HG03039 (cell line): ENCODE data around the gene RNF113B.

ENCODE experiments used
- ATAC-seq: cut with Tn5 transposase; IDR thresholded peaks from one replicate; pipeline ENCODE4 v1.9.1; 2021; ENCODE audit warnings: mild to moderate bottlenecking, moderate library complexity; ENCODE audit not compliant: unreplicated experiment

Gene RNF113B

DNA sequence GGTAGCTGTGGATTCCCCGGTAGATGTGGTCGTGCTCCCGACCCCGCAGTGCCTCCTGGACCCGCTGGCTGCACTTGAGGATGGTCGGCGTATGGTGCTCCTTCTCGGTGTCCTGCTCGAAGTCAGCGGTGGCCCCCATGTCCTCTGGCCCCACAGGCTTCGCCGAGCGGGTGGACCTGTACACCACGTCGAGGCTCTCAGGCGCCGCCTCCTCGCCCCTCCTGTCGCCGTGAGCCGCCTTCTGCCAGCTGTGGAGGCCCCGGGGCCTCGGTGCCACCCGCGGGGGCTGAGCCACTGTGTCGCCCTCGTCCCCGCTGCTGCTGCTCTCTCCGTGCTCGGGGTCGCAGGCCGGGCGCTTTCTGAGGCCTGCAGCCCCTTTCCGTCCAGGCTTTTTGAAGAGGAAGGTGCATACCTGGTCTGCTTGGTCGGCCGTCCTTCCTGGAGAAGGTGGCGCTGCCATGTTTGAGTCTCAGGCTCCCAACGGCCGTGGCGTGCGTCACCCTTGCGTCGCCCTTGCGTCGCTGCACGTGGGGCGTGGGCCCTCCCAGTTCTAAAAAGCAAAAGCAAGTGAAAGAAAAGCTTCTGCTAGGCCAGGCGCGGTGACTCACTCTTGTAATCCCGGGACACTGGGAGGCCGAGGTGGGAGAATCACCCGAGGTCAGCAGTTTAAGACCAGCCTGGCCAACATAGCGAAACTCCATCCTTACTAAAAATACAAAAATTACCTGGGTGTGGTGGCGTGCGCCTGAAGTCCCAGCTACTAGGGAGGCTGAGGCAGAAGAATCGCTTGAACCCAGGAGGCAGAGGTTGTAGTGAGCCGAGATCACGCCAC lies at the start of gene RNF113B:
Gene RNF113B (minus strand): TSS at position 493 of the 832 bp plus-strand sequence. CDS start 33 bp downstream, at position 460.
- no peak for ATAC-seq

DNA sequence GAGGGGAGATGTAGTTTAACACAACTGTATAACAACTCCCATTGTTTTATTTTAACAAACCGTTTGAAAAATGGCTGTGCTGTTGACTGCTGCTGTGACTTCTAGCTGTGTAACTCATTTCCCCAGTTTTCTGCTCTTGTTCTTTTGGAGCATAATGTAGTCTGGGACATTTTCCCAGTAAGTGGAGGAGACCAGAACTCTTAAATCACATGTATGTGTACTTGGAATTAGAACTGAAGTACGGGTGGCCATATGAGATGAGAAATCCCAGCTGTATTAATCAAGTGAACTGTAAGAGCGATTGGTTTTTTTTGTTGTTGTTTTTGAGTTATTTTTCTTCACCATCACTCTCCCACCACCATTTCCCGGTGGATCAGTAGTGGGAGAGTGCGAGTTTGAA lies 49.4 kb upstream of the RNF113B start:
- ATAC-seq: no peak

DNA sequence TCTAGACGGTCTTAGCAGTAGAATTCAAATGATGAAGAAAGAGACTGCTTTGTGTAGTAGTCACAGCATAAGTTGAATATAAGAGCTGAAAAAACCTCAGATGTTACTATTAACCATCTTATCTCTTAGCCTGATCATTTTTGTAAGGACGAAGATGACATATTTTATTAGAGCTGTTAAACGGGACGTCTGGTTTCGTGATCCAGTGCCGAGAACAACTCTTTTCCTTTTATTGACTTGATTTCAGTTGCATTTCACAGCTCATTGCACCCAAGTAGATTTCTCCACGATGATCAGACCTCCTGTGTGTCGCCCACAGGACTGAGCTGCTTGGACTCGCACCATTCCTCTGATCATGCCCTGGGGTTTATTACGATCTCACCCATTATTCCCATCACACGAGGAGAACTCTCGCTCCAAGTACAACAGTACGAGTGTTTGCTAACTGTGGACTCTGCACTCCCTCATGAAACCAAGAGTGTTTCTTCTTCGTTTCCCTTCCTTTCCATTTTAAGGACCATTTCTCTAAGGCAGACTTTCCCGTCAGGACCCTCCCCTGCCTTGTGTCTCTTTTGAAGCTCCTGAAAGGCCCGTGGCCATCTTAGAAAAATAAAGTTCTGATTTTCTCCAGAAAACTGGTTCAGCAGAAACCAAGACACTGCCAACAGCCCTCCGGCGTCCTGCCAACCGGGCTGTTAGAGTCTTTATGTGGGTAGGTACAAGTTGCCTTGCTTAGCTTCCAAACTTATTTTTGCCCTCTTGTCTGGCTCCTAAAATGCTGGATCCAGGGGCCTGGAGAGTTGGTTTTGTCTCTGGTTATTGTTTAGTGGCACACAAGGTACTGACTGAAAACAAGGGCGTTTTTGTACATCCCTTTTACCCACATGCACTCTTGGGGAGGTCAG lies 48.2 kb upstream of the RNF113B start:
- no peak for ATAC-seq

DNA sequence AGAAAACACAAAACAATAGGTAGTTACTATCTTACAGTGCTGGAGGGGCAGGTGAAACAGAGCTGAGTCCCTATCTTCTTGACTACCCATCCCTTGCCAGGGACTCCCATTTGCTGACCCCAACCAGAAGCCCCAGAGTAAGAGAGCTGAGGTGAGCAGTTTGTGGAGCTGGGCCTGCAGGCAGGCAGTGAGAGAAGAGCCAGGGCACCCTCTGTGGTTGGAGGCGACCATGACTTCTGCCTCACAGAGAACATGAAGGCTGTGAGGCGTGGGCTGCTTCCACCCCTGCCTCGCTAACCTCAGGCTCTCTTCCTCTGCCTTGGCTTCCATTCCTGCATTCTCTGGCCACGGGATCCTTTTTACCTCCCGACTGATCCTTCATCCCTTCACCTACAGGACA lies 47.5 kb upstream of the RNF113B start:
- ATAC-seq: no peak

DNA sequence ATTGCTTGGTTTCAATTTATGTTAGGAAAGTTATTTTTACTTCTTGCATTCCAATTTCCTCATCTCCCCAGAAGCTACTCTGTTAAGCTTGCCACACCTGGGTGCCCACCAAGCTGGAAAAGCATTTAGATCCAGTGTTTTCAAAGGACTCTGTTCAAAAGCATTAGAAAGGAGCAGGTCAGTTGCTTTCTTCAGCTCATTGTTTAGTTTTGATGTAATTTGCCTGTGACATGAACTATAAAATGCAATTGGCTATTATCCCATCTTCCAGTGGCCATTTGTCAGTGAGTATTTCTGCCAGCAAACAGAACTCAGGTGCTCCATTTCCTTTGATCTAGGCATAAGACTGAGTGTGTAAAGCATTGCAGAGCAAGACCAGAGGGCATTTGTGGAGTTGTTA lies 46.7 kb upstream of the RNF113B start:
- no peak for ATAC-seq

DNA sequence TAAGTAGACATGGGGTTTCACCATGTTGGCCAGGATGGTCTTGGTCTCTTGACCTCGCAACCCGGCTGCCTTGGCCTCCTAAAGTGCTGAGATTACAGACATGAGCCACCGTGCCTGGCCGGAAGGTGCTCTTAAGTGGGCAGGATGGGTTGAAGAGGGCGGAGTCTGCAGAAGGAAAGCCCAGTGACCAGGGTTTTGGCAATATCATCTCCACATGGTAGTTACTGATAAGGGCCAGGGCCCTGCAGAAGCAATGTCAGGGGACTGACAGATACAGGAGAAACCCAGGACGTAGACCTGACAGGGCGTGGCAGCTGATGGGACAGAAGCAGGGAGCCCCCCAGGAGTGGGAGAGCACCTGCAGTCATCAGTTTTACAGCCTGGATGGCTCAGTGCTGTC lies 45.7 kb upstream of the RNF113B start:
- no peak for ATAC-seq

DNA sequence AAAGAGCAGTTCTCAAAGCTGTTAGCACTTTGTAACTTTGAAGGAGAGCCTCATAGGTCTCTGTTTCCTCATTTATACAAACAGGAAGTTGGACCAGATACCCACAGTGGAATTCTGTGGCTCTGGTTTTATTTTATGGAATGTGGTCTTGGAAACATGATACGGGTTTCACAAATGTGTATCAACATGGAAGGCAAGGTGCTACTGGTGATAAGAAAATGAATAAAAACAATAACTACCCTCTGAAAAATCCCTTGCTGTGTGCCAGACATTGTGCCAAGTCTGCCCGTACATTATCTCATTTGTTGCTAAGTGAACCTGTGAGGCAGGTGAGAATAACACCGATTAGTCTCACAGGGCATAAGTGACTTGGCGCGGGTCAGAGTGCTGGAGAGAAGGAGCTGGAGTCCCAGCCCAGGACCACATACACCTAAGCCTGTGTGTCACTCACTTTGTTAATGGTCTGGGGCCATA lies 45.0 kb upstream of the RNF113B start:
- ATAC-seq: no peak

DNA sequence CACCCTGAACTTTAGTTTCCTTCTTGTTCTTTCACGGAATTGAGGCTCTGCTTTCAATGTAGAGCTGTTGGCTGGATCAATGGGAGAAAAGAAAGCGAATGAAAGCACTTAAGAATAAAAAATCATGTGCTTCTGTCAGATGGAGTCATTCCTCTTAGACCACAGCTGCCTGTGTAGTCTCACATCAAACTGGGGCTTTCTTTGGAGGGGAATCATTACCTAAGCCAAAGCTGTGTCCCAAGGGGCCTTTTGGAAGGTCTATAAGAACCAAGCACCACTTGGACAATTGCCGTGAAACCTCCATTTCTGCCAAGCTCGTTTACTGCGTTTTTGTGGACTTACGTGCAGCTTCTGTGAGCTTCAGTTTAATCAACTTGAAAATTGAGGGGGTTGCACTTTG lies 44.2 kb upstream of the RNF113B start:
- ATAC-seq: no peak

DNA sequence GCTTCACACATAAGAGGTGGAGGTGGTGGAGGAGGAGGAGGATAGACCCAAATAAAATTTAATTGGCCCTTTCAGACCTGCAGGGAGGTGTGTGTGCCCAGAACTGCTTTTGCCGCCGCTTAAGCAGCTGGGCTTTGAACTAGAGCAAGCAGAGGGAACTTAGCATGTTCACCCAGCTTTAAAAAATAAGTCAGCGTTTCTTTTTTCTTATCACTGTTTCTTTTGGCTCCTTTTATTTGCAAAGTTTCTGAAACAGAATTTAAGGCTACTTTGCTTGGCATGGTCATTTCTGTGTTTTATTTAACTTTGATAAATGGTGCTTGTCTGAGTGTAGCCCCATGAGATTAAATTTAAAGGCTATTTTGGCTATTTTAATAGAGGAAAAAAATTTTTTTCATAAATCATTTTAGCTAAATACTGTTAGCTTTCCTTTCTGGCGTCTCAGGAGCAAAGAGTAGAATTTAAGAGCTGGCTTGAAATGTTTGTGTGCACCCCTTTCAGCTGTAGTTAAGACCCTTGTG lies 43.3 kb upstream of the RNF113B start:
- ATAC-seq: no peak

DNA sequence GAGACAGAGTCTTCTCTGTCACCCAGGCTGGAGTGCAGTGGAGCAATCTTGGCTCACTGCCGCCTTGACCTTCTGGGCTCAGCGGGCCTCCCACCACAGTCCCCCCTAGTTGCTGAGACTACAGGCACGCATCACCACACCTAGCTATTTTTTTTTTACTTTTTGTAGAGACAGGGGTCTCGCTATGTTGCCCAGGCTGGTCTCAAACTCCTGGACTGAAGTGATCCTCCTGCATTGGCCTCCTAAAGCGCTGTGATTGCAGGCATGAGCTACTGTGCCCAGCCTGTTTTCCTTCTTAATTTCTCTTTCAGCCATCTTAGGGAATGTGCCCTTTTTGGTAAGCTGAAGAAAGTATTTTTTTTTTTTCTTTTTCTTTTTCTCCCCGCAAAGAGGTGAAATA lies 42.6 kb upstream of the RNF113B start:
- no peak for ATAC-seq

DNA sequence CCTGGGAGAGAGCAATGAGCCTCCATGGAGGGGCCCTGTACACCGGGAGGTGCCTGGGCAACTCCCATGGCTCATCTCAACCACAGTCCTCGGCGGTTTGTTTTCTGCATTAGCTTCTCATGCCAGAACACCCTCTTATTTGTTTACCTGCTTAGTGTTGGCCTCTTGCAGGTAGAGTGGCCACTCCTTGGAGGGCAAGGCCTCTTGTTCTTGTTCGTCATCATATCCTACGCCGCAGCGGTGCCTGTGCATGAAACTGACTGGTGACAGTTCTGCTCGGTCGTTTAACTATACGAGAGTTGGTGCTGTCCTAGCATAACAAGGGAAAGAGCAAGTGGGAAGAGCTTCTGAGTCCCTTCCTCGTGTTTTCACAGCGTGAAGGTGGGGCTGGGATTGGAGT lies 40.5 kb upstream of the RNF113B start:
- ATAC-seq: no peak

DNA sequence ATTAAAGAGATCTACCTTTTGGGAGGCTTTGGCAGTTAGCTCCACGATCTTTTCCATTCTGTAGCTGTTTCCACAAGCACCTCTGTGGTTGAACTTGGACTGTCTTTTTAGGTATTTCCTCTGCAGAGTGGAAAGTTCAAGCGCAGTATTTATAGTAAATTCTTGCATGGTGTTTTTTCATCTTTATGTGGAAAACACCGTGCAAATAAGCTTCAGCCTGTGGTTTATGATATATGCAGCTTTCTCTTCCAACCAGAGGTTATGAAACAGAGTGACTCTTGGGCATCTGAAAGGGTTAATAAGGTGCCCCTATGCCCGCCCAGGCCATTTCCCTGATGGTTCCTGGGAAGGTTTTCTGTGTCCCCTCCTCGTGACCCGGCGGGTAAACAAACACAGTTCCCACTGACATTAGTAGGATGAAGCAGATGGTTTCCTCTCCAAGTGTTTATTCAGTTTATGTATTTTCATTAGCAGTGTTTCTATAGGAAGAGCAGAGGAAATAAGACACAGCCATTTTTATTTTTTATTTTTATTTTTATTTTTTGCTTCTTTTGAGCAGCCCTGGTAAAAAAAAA lies 39.7 kb upstream of the RNF113B start:
- ATAC-seq: no peak

DNA sequence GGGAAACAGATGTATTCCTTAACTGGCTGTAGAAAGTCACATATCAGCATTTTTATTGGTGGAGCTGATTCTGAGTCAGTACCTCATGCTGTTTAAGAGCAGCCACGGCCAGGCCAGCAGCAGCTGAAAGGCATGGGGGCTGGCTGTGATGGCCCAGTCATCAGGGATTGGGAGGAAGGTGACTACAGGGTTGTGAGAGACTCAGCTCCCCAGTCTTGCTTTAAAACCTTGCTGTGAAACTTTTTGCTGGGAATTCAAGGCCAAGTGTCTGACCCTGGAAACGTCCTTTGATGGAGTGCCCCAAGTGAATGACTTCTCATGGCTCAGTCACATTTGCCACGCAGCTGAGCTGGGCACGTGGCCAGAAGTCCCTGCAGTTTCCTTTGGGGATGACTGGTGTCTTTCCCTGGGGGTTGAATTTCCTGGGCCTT lies 39.1 kb upstream of the RNF113B start:
- no peak for ATAC-seq

DNA sequence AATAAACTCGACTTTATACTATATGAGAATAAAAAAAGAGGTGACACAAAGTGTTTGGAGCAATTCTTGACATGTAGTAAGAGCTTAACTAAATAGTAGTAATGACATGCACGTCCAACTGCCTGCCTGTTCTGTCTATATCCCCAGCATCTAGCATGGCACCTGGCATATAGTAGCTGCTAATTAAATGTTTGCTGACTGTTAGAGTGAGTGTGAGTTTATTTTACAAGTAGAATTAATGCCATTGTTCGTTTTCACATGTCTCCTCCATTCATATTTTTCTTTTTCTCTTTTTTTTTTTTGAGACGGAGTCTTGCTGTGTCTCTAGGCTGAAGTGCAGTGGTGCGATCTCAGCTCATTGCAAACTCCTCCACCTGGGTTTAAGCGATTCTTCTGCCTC lies 38.4 kb upstream of the RNF113B start:
- ATAC-seq: no peak

DNA sequence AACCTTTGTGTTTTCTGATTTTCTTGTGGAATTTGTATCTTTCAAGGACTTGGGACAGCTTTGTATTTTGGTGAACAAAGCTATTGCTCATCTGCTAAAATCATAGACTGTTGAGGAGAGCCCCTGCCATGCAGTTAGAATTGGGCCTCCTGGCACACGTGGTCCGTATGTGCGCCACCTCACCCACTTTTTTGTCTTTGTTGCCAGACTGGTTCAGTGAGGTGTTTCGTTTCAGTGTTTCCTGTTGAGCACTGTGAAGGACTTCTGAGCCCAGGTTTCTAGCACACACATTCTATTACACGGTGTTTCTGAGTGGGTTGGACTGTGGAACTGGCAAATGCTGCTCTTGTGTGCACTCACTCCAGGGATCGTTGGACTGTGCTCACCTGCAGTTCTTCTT lies 37.6 kb upstream of the RNF113B start:
- no peak for ATAC-seq

DNA sequence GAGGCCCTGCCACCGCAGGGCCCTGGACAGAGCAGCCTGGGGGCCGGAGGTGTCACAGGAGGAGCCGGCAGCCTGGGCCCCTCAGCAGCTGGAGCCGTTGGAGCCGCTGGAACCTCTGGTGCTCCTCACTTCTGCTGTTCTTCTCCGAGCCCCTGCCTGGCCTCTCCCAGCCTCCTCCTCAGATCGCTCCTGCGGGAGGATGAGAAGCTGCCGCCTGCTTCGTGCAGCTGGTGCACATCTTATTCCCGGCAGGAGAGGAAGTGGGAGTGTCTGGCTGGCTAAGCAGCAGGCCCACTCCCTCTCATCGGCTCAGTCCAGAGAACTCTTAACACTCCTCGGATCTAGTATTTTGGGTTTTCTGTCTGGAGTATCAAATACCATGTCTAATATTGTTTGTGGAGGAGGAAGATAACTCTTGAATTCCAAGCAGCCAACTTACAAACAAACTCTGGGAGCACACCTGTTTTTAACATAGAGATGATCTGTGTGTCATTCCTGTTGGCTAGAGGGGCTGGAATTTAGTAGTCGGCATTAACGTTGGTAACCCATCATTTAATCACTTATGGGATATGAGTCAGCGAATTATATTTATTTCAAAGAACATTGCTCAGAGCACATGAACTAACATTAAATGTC lies 37.1 kb upstream of the RNF113B start:
- ATAC-seq: no peak

DNA sequence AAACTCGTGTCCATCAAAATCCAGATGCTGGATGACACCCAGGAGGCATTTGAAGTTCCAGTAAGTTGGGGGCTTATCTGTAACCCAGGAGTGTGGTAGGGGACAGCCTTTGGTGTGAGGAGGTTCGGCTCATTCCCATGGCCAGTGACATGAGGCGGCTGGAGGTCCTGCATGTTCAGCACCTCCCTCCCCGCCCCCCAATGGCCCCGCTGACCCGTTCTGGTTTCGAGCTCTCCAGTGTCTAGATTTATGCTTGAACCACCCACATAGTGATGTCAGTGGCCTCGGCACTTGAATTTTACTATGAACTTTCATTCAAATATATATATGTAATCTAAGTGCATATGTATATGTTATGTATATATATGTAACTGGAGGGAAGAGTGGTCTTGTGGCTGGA lies 36.3 kb upstream of the RNF113B start:
- no peak for ATAC-seq

DNA sequence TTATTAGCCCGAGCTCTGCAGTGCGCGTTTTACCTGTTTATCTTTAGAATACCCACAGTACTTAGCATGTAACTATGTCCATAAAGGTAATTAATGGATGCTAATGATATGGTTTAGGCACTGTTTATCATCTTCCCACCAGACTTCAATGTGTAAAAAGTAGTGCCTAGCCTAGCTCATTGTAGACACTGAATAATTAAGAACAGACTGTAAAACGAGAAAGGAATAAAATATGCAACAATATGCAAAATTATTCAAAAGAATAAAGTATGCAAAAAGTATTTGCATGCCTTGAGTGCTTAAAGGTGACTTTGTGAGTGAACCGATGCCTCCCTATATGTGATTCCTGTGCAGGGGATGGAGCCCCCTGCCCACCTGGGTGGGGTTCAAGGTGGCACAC lies 35.7 kb upstream of the RNF113B start:
- no peak for ATAC-seq

DNA sequence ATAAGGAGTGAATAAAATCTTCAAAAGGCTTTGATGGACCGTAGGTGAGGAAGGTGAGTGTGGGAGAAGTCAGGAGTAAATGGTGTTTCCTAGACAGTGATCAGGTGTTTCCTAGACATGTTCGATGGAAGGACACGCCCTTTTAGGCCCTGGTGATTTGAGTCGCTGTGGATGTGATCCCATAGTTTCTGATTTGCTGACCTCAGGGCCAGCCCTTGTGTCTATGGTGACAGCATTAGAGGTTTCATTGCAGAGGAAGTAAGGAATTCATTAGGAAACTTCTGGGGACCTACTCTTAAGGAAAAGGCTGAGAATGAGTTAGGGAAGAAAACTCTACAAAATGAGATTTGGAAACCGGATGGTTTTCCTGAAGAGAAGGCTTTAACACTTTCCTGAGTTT lies 31.5 kb upstream of the RNF113B start:
- no peak for ATAC-seq

DNA sequence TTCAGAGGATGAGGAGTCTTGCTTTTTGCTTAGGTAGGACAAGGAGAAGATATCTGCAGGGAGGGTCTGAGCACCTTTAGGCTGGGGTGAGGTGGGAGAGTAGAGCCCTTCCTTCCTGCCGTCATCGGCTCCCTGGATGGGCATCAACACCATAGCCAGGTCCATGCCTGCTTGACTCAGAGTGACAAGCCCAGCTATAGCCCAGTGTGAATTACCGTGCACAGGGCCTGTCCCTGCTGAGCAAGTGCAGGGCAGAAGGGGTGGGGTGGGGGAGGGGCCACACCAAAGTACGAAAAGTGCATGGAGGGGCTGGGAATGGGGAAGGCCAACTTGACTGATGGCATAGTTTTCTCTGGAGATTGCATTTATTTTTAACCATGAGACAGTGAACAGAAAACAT lies 30.3 kb upstream of the RNF113B start:
- no peak for ATAC-seq

DNA sequence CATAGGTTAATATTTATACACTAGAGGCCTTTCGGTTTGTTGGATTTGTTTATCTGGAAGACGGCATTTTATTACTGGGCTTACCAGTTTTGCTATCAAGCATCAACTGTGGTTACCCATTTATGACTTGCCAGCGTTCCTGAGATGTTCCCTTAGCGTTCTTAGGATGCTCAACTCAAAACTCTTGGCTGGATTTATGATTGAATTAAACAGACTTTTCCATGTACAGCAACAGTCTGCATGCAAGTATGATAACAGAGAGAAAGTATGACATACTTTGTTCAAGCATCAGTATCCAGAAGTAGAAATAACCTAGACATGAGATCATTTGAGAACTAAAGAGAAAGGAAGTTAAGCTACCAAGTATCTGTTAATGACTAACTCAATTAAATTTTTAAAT lies 29.9 kb upstream of the RNF113B start:
- ATAC-seq: no peak
